Measurements from ENCODE around the gene OR2S2.
"Not testable (repeated sequence)": the region's sequence is repeated elsewhere in the genome, so short reads cannot be mapped to it uniquely, and the experiment has no call there.

Gene OR2S2

GRCh38 chr9:35962126-35962906 lies 4.4 kb upstream of the OR2S2 start:
- DNase-seq (ENCODE audit: low spot score), result peak; percentile 97

GRCh38 chr9:35960039-35960655 lies 2.2 kb upstream of the OR2S2 start:
- DNase-seq (ENCODE audit: low spot score), result peak; percentile 39

- no peak for DNase-seq (ENCODE audit: low spot score)
Measured at GRCh38 chr9:35956651-35957050, 1.3 kb downstream of the OR2S2 start.

GRCh38 chr9:35954942-35955546 lies 2.9 kb downstream of the OR2S2 start:
- DNase-seq (ENCODE audit: low spot score), result peak; percentile 69

- DNase-seq (ENCODE audit: low spot score), result no peak
Measured at GRCh38 chr9:35952526-35953191, 5.3 kb downstream of the OR2S2 start.

GRCh38 chr9:35951736-35952135 lies 6.2 kb downstream of the OR2S2 start:
- peak; percentile 49 for DNase-seq (ENCODE audit: low spot score)

- no peak for DNase-seq (ENCODE audit: low spot score)
Measured at GRCh38 chr9:35948901-35949318, 9.0 kb downstream of the OR2S2 start.

GRCh38 chr9:35948451-35948850 lies 9.5 kb downstream of the OR2S2 start:
- no peak for DNase-seq (ENCODE audit: low spot score)

GRCh38 chr9:35945341-35946018 lies 12.5 kb downstream of the OR2S2 start:
- DNase-seq (ENCODE audit: low spot score), result peak; percentile 90

GRCh38 chr9:35944841-35945240 lies 13.1 kb downstream of the OR2S2 start:
- no peak for DNase-seq (ENCODE audit: low spot score)

GRCh38 chr9:35944173-35944572 lies 13.8 kb downstream of the OR2S2 start:
- no peak for DNase-seq (ENCODE audit: low spot score)

GRCh38 chr9:35942286-35942685 lies 15.7 kb downstream of the OR2S2 start:
- DNase-seq (ENCODE audit: low spot score), result no peak

- no peak for DNase-seq (ENCODE audit: low spot score)
Measured at GRCh38 chr9:35940458-35941407, 17.2 kb downstream of the OR2S2 start.

GRCh38 chr9:35939679-35940250 lies 18.2 kb downstream of the OR2S2 start:
- no peak for DNase-seq (ENCODE audit: low spot score)

GRCh38 chr9:35938474-35939356 lies 19.2 kb downstream of the OR2S2 start:
- no peak for DNase-seq (ENCODE audit: low spot score)

- DNase-seq (ENCODE audit: low spot score), result no peak
Measured at GRCh38 chr9:35937227-35937626, 20.7 kb downstream of the OR2S2 start.

GRCh38 chr9:35935755-35936509 lies 22.0 kb downstream of the OR2S2 start:
- DNase-seq (ENCODE audit: low spot score), result peak; percentile 41

GRCh38 chr9:35935261-35935660 lies 22.7 kb downstream of the OR2S2 start:
- no peak for DNase-seq (ENCODE audit: low spot score)

- not testable (repeated sequence) for DNase-seq (ENCODE audit: low spot score)
Measured at GRCh38 chr9:35934069-35934468, 23.9 kb downstream of the OR2S2 start.

All from AG20443 (cell line).